ENCODE measurements around the gene ADGRL1. TPM values are rescaled to one million over a fixed set of nuclear protein-coding genes. Genes with fewer than 3 reads are reported as not detected.

ADGRL1 gene
- total RNA-seq, 2 experiments from 2014 or later, result 2.6 to 8.2 TPM

DNA sequence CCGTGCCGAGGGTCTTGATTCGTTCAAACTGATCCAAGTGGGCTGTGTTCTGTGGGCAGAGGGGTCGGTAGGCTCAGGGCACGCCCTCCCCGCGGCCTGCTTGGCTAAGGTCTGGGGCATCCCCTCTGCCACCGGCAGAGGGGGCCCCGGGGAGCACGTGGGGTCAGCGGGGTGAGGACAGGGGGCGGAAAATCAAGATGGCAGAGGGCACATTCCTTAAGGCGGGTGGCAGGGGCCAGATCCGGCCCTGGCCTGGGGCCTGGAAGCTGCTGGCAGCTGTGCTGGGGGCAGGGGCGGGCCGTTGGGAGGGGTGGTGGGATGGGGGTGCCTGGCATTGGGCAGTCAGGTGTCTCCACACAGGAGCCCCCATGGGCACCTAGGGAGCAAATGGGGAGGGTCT is 99.1 kb downstream of the ADGRL1 start:
- CTCF ChIA-PET (ENCODE audit: unreplicated experiment), result no interaction called here
- POLR2A ChIA-PET, result interaction anchor here (0.6 kb wide), 2 partner anchors 198 to 236 kb away, joined by 3 read pairs; no protein-coding TSS in a partner anchor
- Histone ChIP-seq H3K4me3 (ENCODE audit: low read depth, low read length, poor library complexity, severe bottlenecking) (no peak overlapping the region), H3K4me2 (ENCODE audit: low read length) (no peak overlapping the region), H3K4me1 (ENCODE audit: insufficient read depth, low read length, poor library complexity, severe bottlenecking) (no peaks in the 10 kb centered on the region), H3K9me3 (ENCODE audit: low read length) (no peaks in the 10 kb centered on the region), H2AFZ (ENCODE audit: low read length) (no peak overlapping the region), H4K20me1 (ENCODE audit: insufficient read depth, low read length) (no peaks in the 10 kb centered on the region), H3K36me3 (ENCODE audit: insufficient read depth, low read length) (peaks cover 7% of the 10 kb centered on the region), H3K79me2 (ENCODE audit: insufficient read depth, low read depth, low read length) (no peaks in the 10 kb centered on the region), H3K27ac (ENCODE audit: low read depth, low read length, poor library complexity, severe bottlenecking) (no peak overlapping the region), H3K9me2 (ENCODE audit: insufficient read depth, low read length) (no peaks in the 10 kb centered on the region)
- intact Hi-C loops (cut with micrococcal nuclease; ENCODE audit: unreplicated experiment), result no loop called here
- no peak for DNase-seq (ENCODE audit: low spot score)
- no peak for TF ChIP-seq EZH2phosphoT487 (IDR thresholded peaks at IDR 0.05; ENCODE audit: borderline replicate concordance, low read depth, low read length)
- TF ChIP-seq, protein P1, sequence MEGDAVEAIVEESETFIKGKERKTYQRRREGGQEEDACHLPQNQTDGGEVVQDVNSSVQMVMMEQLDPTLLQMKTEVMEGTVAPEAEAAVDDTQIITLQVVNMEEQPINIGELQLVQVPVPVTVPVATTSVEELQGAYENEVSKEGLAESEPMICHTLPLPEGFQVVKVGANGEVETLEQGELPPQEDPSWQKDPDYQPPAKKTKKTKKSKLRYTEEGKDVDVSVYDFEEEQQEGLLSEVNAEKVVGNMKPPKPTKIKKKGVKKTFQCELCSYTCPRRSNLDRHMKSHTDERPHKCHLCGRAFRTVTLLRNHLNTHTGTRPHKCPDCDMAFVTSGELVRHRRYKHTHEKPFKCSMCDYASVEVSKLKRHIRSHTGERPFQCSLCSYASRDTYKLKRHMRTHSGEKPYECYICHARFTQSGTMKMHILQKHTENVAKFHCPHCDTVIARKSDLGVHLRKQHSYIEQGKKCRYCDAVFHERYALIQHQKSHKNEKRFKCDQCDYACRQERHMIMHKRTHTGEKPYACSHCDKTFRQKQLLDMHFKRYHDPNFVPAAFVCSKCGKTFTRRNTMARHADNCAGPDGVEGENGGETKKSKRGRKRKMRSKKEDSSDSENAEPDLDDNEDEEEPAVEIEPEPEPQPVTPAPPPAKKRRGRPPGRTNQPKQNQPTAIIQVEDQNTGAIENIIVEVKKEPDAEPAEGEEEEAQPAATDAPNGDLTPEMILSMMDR (conservative IDR thresholded peaks at IDR 0.05; ENCODE audit: low read length), result no peak
- no TSS peak for BruUV-seq (replicated peaks)

DNA sequence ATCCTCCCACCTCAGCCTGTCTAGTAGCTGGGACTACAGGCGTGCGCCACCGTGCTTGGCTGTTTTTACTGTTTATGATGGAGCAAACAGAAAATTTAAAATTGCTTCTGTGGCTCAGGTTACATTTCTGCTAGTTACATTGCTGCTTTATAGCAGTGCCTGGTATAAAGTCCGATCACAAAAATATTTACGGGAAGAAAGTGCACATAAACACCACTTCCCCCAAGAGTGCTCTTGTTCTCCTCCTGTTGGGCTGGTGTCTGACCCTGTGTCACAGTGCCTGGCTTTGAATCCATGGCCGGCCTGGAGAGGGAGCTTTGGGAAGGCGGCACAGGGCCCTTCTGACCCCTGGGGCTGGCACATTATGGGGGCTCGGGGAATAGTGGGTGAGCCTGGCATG is 100.3 kb downstream of the ADGRL1 start:
- Histone ChIP-seq H3K36me3 (ENCODE audit: insufficient read depth, low read length) (peaks cover 7% of the 10 kb centered on the region), H3K9me3 (ENCODE audit: low read length) (no peaks in the 10 kb centered on the region), H3K27ac (ENCODE audit: low read depth, low read length, poor library complexity, severe bottlenecking) (no peak overlapping the region), H2AFZ (ENCODE audit: low read length) (no peak overlapping the region), H3K79me2 (ENCODE audit: insufficient read depth, low read depth, low read length) (no peaks in the 10 kb centered on the region), H4K20me1 (ENCODE audit: insufficient read depth, low read length) (no peaks in the 10 kb centered on the region), H3K9me2 (ENCODE audit: insufficient read depth, low read length) (no peaks in the 10 kb centered on the region), H3K4me1 (ENCODE audit: insufficient read depth, low read length, poor library complexity, severe bottlenecking) (no peaks in the 10 kb centered on the region), H3K4me3 (ENCODE audit: low read depth, low read length, poor library complexity, severe bottlenecking) (no peak overlapping the region), H3K4me2 (ENCODE audit: low read length) (no peak overlapping the region)
- TF ChIP-seq, protein P1 (conservative IDR thresholded peaks at IDR 0.05; ENCODE audit: low read length), result no peak
- no peak for TF ChIP-seq EZH2phosphoT487 (IDR thresholded peaks at IDR 0.05; ENCODE audit: borderline replicate concordance, low read depth, low read length)
- DNase-seq (ENCODE audit: low spot score), result no peak
- BruUV-seq (replicated peaks), result no TSS peak
- intact Hi-C loops (cut with micrococcal nuclease; ENCODE audit: unreplicated experiment), result no loop called here
- POLR2A ChIA-PET, result interaction anchor here (1.2 kb wide), 1 partner anchor 30 kb away, joined by 3 read pairs; no protein-coding TSS in a partner anchor
- CTCF ChIA-PET (ENCODE audit: unreplicated experiment), result interaction anchor here (0.6 kb wide), 1 partner anchor 11 kb away, joined by 5 read pairs; no protein-coding TSS in a partner anchor

- Histone ChIP-seq H3K27ac (ENCODE audit: low read depth, low read length, poor library complexity, severe bottlenecking) (no peak overlapping the region), H3K9me2 (ENCODE audit: insufficient read depth, low read length) (no peaks in the 10 kb centered on the region), H3K4me2 (ENCODE audit: low read length) (no peak overlapping the region), H3K36me3 (ENCODE audit: insufficient read depth, low read length) (peaks cover 7% of the 10 kb centered on the region), H3K9me3 (ENCODE audit: low read length) (no peaks in the 10 kb centered on the region), H3K79me2 (ENCODE audit: insufficient read depth, low read depth, low read length) (no peaks in the 10 kb centered on the region), H2AFZ (ENCODE audit: low read length) (no peak overlapping the region), H4K20me1 (ENCODE audit: insufficient read depth, low read length) (no peaks in the 10 kb centered on the region), H3K4me3 (ENCODE audit: low read depth, low read length, poor library complexity, severe bottlenecking) (no peak overlapping the region), H3K4me1 (ENCODE audit: insufficient read depth, low read length, poor library complexity, severe bottlenecking) (no peaks in the 10 kb centered on the region)
- intact Hi-C loops (cut with micrococcal nuclease; ENCODE audit: unreplicated experiment), result no loop called here
- BruUV-seq (replicated peaks), result no TSS peak
- TF ChIP-seq, protein P1 (conservative IDR thresholded peaks at IDR 0.05; ENCODE audit: low read length), result no peak
- TF ChIP-seq EZH2phosphoT487 (IDR thresholded peaks at IDR 0.05; ENCODE audit: borderline replicate concordance, low read depth, low read length), result no peak
- CTCF ChIA-PET (ENCODE audit: unreplicated experiment), result no interaction called here
- no peak for DNase-seq (ENCODE audit: low spot score)
- POLR2A ChIA-PET, result no interaction called here
Measured at GRCh38 chr19:14103310-14103709, 102.7 kb downstream of the ADGRL1 start.

All from OCI-LY7 (cell line).